Uterus (tissue), 4 donors: ENCODE measurements around the gene FAR2. TPM values are rescaled to one million over a fixed set of nuclear protein-coding genes. Genes with fewer than 3 reads are reported as not detected.

Source experiments
- DNase-seq, 2 donors: peaks; one replicate each; pipeline ENCODE4 v3.0.0-alpha.2; 2019 to 2020
- H3K27ac ChIP-seq, 2 donors: fragments of 200-600 bp; sonication (generic); 1 replicate in 1 of 2; 2 replicates in 1 of 2; pipeline ENCODE4 v1.5.1; 2016 to 2018
- H3K27me3 ChIP-seq, 2 donors: fragments of 200-600 bp; sonication (generic); one replicate each; pipeline ENCODE4 v1.5.1; 2018 to 2019; ENCODE audit warnings: control low read depth in 1 of 2
- H3K36me3 ChIP-seq, 2 donors: fragments of 200-600 bp; sonication (generic); one replicate each; pipeline ENCODE4 v1.5.1; 2019; ENCODE audit warnings: control low read depth in 1 of 2
- H3K4me1 ChIP-seq, 2 donors: fragments of 200-600 bp; sonication (generic); one replicate each; pipeline ENCODE4 v1.5.1; 2018 to 2019; ENCODE audit warnings: control low read depth in 1 of 2
- H3K4me3 ChIP-seq, 2 donors: fragments of 200-600 bp; sonication (generic); 1 replicate in 1 of 2; 2 replicates in 1 of 2; pipeline ENCODE4 v1.5.1; 2018 to 2019; ENCODE audit warnings: mild to moderate bottlenecking in 1 of 2
- H3K9me3 ChIP-seq, 2 donors: fragments of 200-600 bp; sonication (generic); one replicate each; pipeline ENCODE4 v1.5.1; 2019; ENCODE audit warnings: control low read depth in 1 of 2
- CTCF ChIP-seq, 4 experiments: fragments of 200-600 bp in 2 of 4; fragments of 450-650 bp in 2 of 4; sonication (generic) in 2 of 4; IDR thresholded peaks; one replicate each; pipeline ENCODE4 v1.5.1; 2016 to 2019; ENCODE audit warnings: antibody characterized with exemption in 4 of 4, mild to moderate bottlenecking in 2 of 4, moderate library complexity in 1 of 4
- POLR2A ChIP-seq, 2 donors: fragments of 450-650 bp; IDR thresholded peaks; one replicate each; pipeline ENCODE4 v1.6.1; 2016; ENCODE audit warnings: antibody characterized with exemption in 2 of 2, mild to moderate bottlenecking in 1 of 2, moderate library complexity in 1 of 2
- intact Hi-C: fragments of 100-400 bp; cut with DNase I; formaldehyde crosslinking; loops from one replicate; pipeline ENCODE4 v1.15.1; 2023; ENCODE audit warnings: low total_unique reads
- total RNA-seq, 4 donors: library from RNA; depleted of rRNA in 3 of 4; stranded (reverse); fragments of >200 nt in 3 of 4; gene quantifications; one replicate each; pipeline versions ENCODE4 v1.1.0 to v1.2.4, GENCODE V29; 2014 to 2023
- donor health status: DM: yes; HTN: yes; CAD: no.

The FAR2 gene
- total RNA-seq: 10 to 100 TPM in 2 of 4 donors, 1 to 10 TPM in 2; 4.7 to 14.4 (median 9.5) TPM

- H3K4me3 ChIP-seq: peak within 1 kb of the TSS; percentile 57 to 59
- no peaks in the 10 kb centered on the region for H3K36me3 ChIP-seq
- H3K27me3 ChIP-seq: no peaks in the 10 kb centered on the region
- intact Hi-C loops: no loop called here
- no peak for TF ChIP-seq CTCF (IDR thresholded peaks at IDR 0.05)
- TF ChIP-seq POLR2A (IDR thresholded peaks at IDR 0.05): peak in 1 of 2 donors; percentile 29
- H3K27ac ChIP-seq: peak within 1 kb of the TSS; percentile 74 to 81
- no peaks in the 10 kb centered on the region for H3K4me1 ChIP-seq
- DNase-seq: peak; percentile 30 to 36
- no peaks in the 10 kb centered on the region for H3K9me3 ChIP-seq
Observed at GRCh38 chr12:29148911-29149690, at the start of gene FAR2. FAR2 (plus strand) TSS chr12:29149278; CDS start chr12:29270450, 121,172 bp downstream.

GRCh38 chr12:29102741-29103140 is 46.3 kb upstream of the FAR2 start:
- Histone ChIP-seq H3K9me3 (no peaks in the 10 kb centered on the region), H3K4me1 (no peaks in the 10 kb centered on the region), H3K36me3 (no peaks in the 10 kb centered on the region), H3K27me3 (no peaks in the 10 kb centered on the region), H3K27ac (no peak overlapping the region), H3K4me3 (no peak overlapping the region)
- intact Hi-C loops: no loop called here
- no peak for TF ChIP-seq CTCF (IDR thresholded peaks at IDR 0.05)
- no peak for TF ChIP-seq POLR2A (IDR thresholded peaks at IDR 0.05)
- DNase-seq: no peak

GRCh38 chr12:29103539-29103974 is 45.5 kb upstream of the FAR2 start:
- Histone ChIP-seq H3K36me3 (no peaks in the 10 kb centered on the region), H3K27ac (no peak overlapping the region), H3K9me3 (no peaks in the 10 kb centered on the region), H3K4me1 (no peaks in the 10 kb centered on the region), H3K4me3 (no peak overlapping the region), H3K27me3 (no peaks in the 10 kb centered on the region)
- intact Hi-C loops: no loop called here
- TF ChIP-seq POLR2A (IDR thresholded peaks at IDR 0.05) (no peak), CTCF (IDR thresholded peaks at IDR 0.05) (no peak)
- DNase-seq: no peak

- Histone ChIP-seq H3K27me3 (no peaks in the 10 kb centered on the region), H3K4me3 (no peak overlapping the region), H3K9me3 (no peaks in the 10 kb centered on the region), H3K36me3 (no peaks in the 10 kb centered on the region), H3K27ac (no peak overlapping the region), H3K4me1 (no peaks in the 10 kb centered on the region)
- intact Hi-C loops: no loop called here
- no peak for DNase-seq
- TF ChIP-seq CTCF (IDR thresholded peaks at IDR 0.05) (no peak), POLR2A (IDR thresholded peaks at IDR 0.05) (no peak)
Observed at GRCh38 chr12:29104516-29104915, 44.6 kb upstream of the FAR2 start.
